Esophagus squamous epithelium (tissue), 5 donors: ENCODE data around the gene WDFY3. TPM values are rescaled to one million over a fixed set of nuclear protein-coding genes. Genes with fewer than 3 reads are reported as not detected.

ENCODE experiments used
- DNase-seq: peaks from one replicate; lab custom pipeline; 2025; lab: John Stamatoyannopoulos, UW
- H3K27ac ChIP-seq, 4 donors: fragments of 200-600 bp; sonication (generic); one replicate each; pipeline ENCODE4 v1.5.1; 2016 to 2019; ENCODE audit warnings: mild to moderate bottlenecking in 1 of 4
- H3K27me3 ChIP-seq, 4 donors: fragments of 200-600 bp; sonication (generic); 1 replicate in 3 of 4; 2 replicates in 1 of 4; pipeline versions ENCODE4 v1.5.1 to v1.6.0; 2017 to 2021; ENCODE audit warnings: antibody characterized with exemption in 1 of 4
- H3K36me3 ChIP-seq, 3 donors: fragments of 200-600 bp; sonication (generic); one replicate each; pipeline ENCODE4 v1.5.1; 2016 to 2019
- H3K4me1 ChIP-seq, 3 donors: fragments of 200-600 bp; sonication (generic); one replicate each; pipeline ENCODE4 v1.5.1; 2017 to 2019
- H3K4me3 ChIP-seq, 4 donors: fragments of 200-600 bp; sonication (generic); 1 replicate in 3 of 4; 2 replicates in 1 of 4; pipeline ENCODE4 v1.5.1; 2016 to 2019; ENCODE audit warnings: mild to moderate bottlenecking in 2 of 4, moderate library complexity in 1 of 4
- H3K9me3 ChIP-seq, 3 donors: fragments of 200-600 bp; sonication (generic); one replicate each; pipeline ENCODE4 v1.5.1; 2016 to 2019
- CTCF ChIP-seq, 6 experiments: fragments of 450-650 bp in 4 of 6; fragments of 200-600 bp in 2 of 6; sonication (generic) in 2 of 6; IDR thresholded peaks; one replicate each; pipeline ENCODE4 v1.5.1; 2016 to 2019; ENCODE audit warnings: antibody characterized with exemption in 6 of 6, mild to moderate bottlenecking in 4 of 6, moderate library complexity in 4 of 6
- POLR2A ChIP-seq, 4 donors: fragments of 450-650 bp; IDR thresholded peaks; one replicate each; pipeline ENCODE4 v1.6.1; 2017; ENCODE audit warnings: antibody characterized with exemption in 4 of 4, mild to moderate bottlenecking in 4 of 4, moderate library complexity in 3 of 4
- WGBS, 2 donors: methylation state at CpG; one replicate each; pipeline ENCODE4 v1.1.5; 2018; 5-methylcytosine and 5-hydroxymethylcytosine counted together
- intact Hi-C: fragments of 100-400 bp; cut with DNase I; formaldehyde crosslinking; loops from one replicate; pipeline ENCODE4 v1.15.0; 2022
- total RNA-seq, 4 donors: library from RNA; depleted of rRNA; stranded (reverse); fragments of >200 nt; gene quantifications; one replicate each; pipeline ENCODE4 v1.1.0, GENCODE V29; 2016
- donor health status: DM: yes; HTN: yes; CAD: no.

Gene WDFY3
- total RNA-seq, 4 donors from 2014 or later: 30.9 to 70.0 (median 42.2) TPM

DNA sequence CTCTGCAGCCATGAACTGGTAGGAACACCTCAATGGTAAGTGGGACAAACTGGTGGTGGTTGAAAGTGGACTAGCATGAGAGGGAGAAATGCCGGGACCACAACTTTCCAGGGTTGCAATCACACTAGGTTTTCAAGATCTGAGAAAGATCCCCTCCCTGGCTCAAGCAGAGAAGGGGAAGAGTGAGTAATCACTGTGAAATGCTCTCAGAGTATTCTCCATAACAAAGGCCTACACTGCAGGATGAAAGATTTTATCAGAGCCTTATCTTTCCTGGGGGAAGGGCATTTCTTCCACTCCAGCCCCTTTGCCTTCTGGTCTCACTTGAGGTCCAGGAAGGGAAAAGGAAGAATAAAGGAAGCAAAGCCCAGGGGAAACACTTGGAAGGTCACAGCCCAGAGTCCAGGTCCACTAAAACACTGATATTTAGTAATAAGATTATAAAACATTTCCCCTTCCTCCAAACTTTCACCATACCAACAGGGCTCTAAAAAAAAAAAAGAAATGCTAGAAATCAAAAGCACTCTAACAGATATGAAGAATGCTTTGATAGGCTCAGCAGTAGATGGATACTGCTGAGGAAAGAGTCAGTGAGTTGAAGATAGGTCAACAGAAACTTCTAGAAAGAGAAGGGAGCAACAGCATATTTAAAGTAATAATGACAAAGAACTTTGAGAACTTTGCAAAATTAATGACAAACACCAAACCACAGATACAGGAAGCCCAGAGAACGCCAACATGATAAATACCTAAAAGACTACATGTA lies 95.9 kb downstream of the WDFY3 start:
- TF ChIP-seq CTCF (IDR thresholded peaks at IDR 0.05): no peak
- no peak for TF ChIP-seq POLR2A (IDR thresholded peaks at IDR 0.05)
- no peak overlapping the region for H3K27ac ChIP-seq
- no peak for DNase-seq
- no peaks in the 10 kb centered on the region for H3K27me3 ChIP-seq
- no peaks in the 10 kb centered on the region for H3K4me1 ChIP-seq
- H3K9me3 ChIP-seq: no peaks in the 10 kb centered on the region
- WGBS, 2 donors: 71 to 91% methylated on average over 2 of the region's 2 CpGs
- intact Hi-C loops: no loop called here
- no peak overlapping the region for H3K4me3 ChIP-seq
- H3K36me3 ChIP-seq: peaks cover 0 to 17% (median 0%) of the 10 kb centered on the region in 3 donors

GRCh38 chr4:84866295-84866694 lies 100.2 kb downstream of the WDFY3 start:
- intact Hi-C loops: no loop called here
- TF ChIP-seq CTCF (IDR thresholded peaks at IDR 0.05) (no peak), POLR2A (IDR thresholded peaks at IDR 0.05) (no peak)
- Histone ChIP-seq H3K4me1 (no peaks in the 10 kb centered on the region), H3K9me3 (no peaks in the 10 kb centered on the region), H3K27ac (no peak overlapping the region), H3K4me3 (no peak overlapping the region), H3K36me3 (no peaks in the 10 kb centered on the region), H3K27me3 (no peaks in the 10 kb centered on the region)
- no peak for DNase-seq
- WGBS, 2 donors: 67 to 100% methylated on average over 2 of the region's 2 CpGs

GRCh38 chr4:84865600-84865999 lies 100.9 kb downstream of the WDFY3 start:
- intact Hi-C loops: no loop called here
- H3K9me3 ChIP-seq: no peaks in the 10 kb centered on the region

DNA sequence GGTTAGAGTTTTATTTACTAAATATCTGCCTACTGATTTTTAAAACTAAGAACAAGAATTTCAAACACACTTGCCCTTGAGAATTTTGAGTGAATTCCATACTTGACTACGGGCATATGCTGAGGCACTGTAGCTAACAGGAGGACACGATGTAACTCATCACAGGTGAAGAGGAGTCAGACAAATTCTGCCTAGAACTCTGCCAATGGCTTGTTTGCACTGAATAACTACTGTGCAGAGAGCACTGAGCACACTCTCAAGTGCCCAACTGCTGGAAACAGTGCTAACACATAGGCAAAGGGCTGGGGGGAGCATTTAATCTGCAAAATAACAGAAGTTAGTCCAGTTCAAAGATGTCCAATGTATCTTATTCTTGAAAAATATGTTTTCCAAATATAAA lies 104.4 kb downstream of the WDFY3 start:
- Histone ChIP-seq H3K4me3 (no peak overlapping the region), H3K27me3 (no peaks in the 10 kb centered on the region), H3K4me1 (no peaks in the 10 kb centered on the region), H3K27ac (no peak overlapping the region), H3K9me3 (no peaks in the 10 kb centered on the region), H3K36me3 (peaks cover 0 to 28% (median 0%) of the 10 kb centered on the region in 3 donors)
- no peak for DNase-seq
- WGBS, 2 donors: 90% methylated on average over 2 of the region's 2 CpGs
- TF ChIP-seq CTCF (IDR thresholded peaks at IDR 0.05) (no peak), POLR2A (IDR thresholded peaks at IDR 0.05) (no peak)
- intact Hi-C loops: no loop called here

More at GRCh38 chr4:84865600-84865999, 100.9 kb downstream of the WDFY3 start:
- H3K4me1 ChIP-seq: no peaks in the 10 kb centered on the region
- no peaks in the 10 kb centered on the region for H3K36me3 ChIP-seq
- H3K27me3 ChIP-seq: no peaks in the 10 kb centered on the region
- DNase-seq: no peak
- WGBS, 2 donors: 70 to 72% methylated on average over 2 of the region's 2 CpGs
- H3K4me3 ChIP-seq: no peak overlapping the region
- H3K27ac ChIP-seq: no peak overlapping the region
- TF ChIP-seq POLR2A (IDR thresholded peaks at IDR 0.05) (no peak), CTCF (IDR thresholded peaks at IDR 0.05) (no peak)

DNA sequence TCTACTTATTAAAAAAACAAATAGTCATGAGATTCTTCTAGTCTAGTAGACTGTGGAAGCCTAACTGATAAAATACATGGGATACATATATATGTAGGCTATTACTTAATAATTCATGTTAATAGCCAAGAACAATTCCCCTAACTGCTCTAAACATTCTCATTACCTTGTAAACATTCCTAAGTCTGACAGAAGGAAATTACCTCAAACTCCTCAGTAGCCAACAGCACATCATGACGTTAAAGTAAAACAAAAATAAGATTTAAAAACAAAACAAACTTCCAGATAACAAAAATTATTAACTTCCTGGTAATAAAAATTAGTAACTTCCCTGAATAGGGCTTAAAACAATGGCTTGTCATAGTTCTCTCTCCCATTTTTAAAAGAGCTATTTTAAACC lies 109.2 kb downstream of the WDFY3 start:
- TF ChIP-seq CTCF (IDR thresholded peaks at IDR 0.05): no peak
- TF ChIP-seq POLR2A (IDR thresholded peaks at IDR 0.05): no peak
- Histone ChIP-seq H3K27ac (no peak overlapping the region), H3K36me3 (peaks cover 0 to 36% (median 0%) of the 10 kb centered on the region in 3 donors), H3K4me3 (no peak overlapping the region), H3K9me3 (no peaks in the 10 kb centered on the region), H3K27me3 (no peaks in the 10 kb centered on the region), H3K4me1 (no peaks in the 10 kb centered on the region)
- intact Hi-C loops: no loop called here
- WGBS, 2 donors: 54 to 76% methylated on average over 1 of the region's 1 CpG
- DNase-seq: no peak
